ENCODE measurements around the gene ZBTB47. TPM values are rescaled to one million over a fixed set of nuclear protein-coding genes. Genes with fewer than 3 reads are reported as not detected.

The ZBTB47 gene
- total RNA-seq, 3 donors from 2014 or later: 18.0 to 61.8 (median 45.2) TPM

GRCh38 chr3:42633544-42633943 lies 20.0 kb upstream of the ZBTB47 start:
- DNase-seq (ENCODE audit: low spot score in 2 of 2): no peak
- Histone ChIP-seq H3K27me3 (no peaks in the 10 kb centered on the region), H3K36me3 (no peaks in the 10 kb centered on the region), H3K9me3 (no peaks in the 10 kb centered on the region), H3K27ac (no peak overlapping the region), H3K4me1 (no peaks in the 10 kb centered on the region), H3K4me3 (no peak overlapping the region)
- intact Hi-C loops (cut with DNase I; ENCODE audit: low total_unique reads): no loop called here
- TF ChIP-seq POLR2AphosphoS5 (IDR thresholded peaks at IDR 0.05) (no peak), CTCF (IDR thresholded peaks at IDR 0.05) (no peak), POLR2A (IDR thresholded peaks at IDR 0.05) (no peak)

GRCh38 chr3:42635111-42635510 lies 18.4 kb upstream of the ZBTB47 start:
- intact Hi-C loops (cut with DNase I; ENCODE audit: low total_unique reads): no loop called here
- TF ChIP-seq CTCF (IDR thresholded peaks at IDR 0.05) (no peak), POLR2A (IDR thresholded peaks at IDR 0.05) (no peak), POLR2AphosphoS5 (IDR thresholded peaks at IDR 0.05) (no peak)
- Histone ChIP-seq H3K27ac (no peak overlapping the region), H3K36me3 (no peaks in the 10 kb centered on the region), H3K27me3 (no peaks in the 10 kb centered on the region), H3K4me3 (no peak overlapping the region), H3K4me1 (no peaks in the 10 kb centered on the region), H3K9me3 (no peaks in the 10 kb centered on the region)
- DNase-seq (ENCODE audit: low spot score in 2 of 2): no peak

- no peaks in the 10 kb centered on the region for H3K36me3 ChIP-seq
- H3K27me3 ChIP-seq: no peaks in the 10 kb centered on the region
- intact Hi-C loops (cut with DNase I; ENCODE audit: low total_unique reads): no loop called here
- no peak overlapping the region for H3K27ac ChIP-seq
- H3K4me1 ChIP-seq: no peaks in the 10 kb centered on the region
- no peaks in the 10 kb centered on the region for H3K9me3 ChIP-seq
- DNase-seq (ENCODE audit: low spot score in 2 of 2): no peak
- no peak overlapping the region for H3K4me3 ChIP-seq
- no peak for TF ChIP-seq CTCF (IDR thresholded peaks at IDR 0.05)
Observed at GRCh38 chr3:42637001-42637400, 16.5 kb upstream of the ZBTB47 start.

- DNase-seq (ENCODE audit: low spot score in 2 of 2): no peak
- Histone ChIP-seq H3K9me3 (no peaks in the 10 kb centered on the region), H3K36me3 (no peaks in the 10 kb centered on the region), H3K27me3 (no peaks in the 10 kb centered on the region), H3K27ac (peak overlapping the region in 1 of 2 donors; percentile 17), H3K4me1 (no peaks in the 10 kb centered on the region), H3K4me3 (no peak overlapping the region)
- TF ChIP-seq POLR2A (IDR thresholded peaks at IDR 0.05) (no peak), CTCF (IDR thresholded peaks at IDR 0.05) (no peak), POLR2AphosphoS5 (IDR thresholded peaks at IDR 0.05) (no peak)
- intact Hi-C loops (cut with DNase I; ENCODE audit: low total_unique reads): no loop called here
Observed at GRCh38 chr3:42638339-42638842, 15.1 kb upstream of the ZBTB47 start.

- H3K36me3 ChIP-seq: no peaks in the 10 kb centered on the region
- H3K4me3 ChIP-seq: no peak overlapping the region
- intact Hi-C loops (cut with DNase I; ENCODE audit: low total_unique reads): no loop called here
- no peak for DNase-seq (ENCODE audit: low spot score in 2 of 2)
- TF ChIP-seq CTCF (IDR thresholded peaks at IDR 0.05) (no peak), POLR2A (IDR thresholded peaks at IDR 0.05) (no peak)
- H3K27ac ChIP-seq: peak overlapping the region in 1 of 2 donors; percentile 20
- no peaks in the 10 kb centered on the region for H3K9me3 ChIP-seq
- H3K27me3 ChIP-seq: no peaks in the 10 kb centered on the region
- H3K4me1 ChIP-seq: no peaks in the 10 kb centered on the region
Observed at GRCh38 chr3:42639192-42639591, 14.3 kb upstream of the ZBTB47 start.
